ENCODE results near the gene AKAP6. TPM values are rescaled to one million over a fixed set of nuclear protein-coding genes. Genes with fewer than 3 reads are reported as not detected.

The AKAP6 gene
- total RNA-seq, 1 donor from 2014 or later = 0.21 TPM

DNA sequence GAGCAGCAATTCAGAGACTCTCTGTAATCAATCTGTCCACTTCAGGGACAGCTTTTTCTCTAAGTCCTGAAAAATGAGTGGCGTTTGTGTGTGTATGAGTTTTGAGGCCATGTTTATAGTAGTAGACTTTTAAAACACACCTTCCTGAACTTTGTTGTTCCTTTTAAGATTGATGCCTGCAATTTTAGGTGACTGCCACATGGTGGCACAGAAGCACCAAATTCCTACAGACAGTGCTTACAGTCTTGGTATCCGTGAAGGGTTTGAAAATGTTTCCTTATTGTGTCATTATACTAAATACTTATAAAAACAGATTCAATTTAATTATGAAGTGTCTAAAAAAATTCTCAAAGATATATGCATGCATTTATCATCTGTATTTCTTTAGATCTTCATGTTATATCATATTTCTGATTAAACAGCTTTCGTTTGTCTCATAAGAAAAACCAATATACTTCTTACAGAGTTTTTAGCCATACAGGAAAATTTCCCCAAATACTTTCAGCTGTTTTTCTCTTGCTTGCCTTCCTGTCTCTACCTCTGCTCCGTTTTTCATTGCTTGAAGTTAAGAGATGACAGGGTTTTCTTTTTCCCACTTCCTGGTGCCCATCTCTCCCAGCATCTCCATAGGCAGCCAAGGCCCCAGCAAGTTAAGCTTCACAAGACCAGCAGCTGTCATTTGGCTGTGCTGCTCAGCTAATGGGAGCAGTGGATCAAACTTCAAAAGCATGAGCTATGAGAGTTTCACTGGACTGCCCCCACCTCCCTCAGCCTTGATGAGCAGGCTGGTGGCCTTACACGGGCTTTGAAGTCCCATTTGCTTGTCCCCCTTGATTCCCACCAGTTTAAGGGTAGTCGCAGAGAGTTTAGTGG lies 259.6 kb downstream of the AKAP6 start:
- Mint-ChIP-seq H3K4me1 (ENCODE audit: low read depth) (no peaks in the 10 kb centered on the region), H3K9me3 (no peaks in the 10 kb centered on the region)

DNA sequence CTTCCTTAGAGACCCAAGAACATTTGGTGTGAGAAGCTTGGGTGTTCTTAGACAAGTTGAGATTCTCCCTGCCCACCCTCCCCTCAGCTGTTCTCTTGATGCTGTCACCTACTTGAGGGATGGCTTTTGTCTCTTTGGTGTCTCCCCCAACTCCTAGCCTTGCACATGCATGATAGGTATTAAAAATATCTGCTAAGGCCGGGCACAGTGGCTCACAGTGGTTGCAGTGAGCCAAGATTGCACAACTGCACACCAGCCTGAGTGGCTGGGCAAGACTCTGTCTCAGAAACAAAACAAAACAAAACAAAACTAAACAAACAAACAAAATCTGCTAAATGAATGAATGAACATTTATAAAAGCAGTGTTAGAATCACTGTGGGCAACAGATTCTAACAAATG lies 261.1 kb downstream of the AKAP6 start:
- no peak for DNase-seq (ENCODE audit: low spot score)
- Mint-ChIP-seq H3K4me1 (ENCODE audit: low read depth) (no peaks in the 10 kb centered on the region), H3K9me3 (no peaks in the 10 kb centered on the region), H3K36me3 (ENCODE audit: low read depth) (no peaks in the 10 kb centered on the region), H3K4me3 (no peak overlapping the region), H3K27ac (no peak overlapping the region), H3K27me3 (ENCODE audit: insufficient read depth) (peaks cover 2% of the 10 kb centered on the region)
- intact Hi-C loops (cut with micrococcal nuclease) = no loop called here

More for the DNA sequence above, 259.6 kb downstream of the AKAP6 start:
- intact Hi-C loops (cut with micrococcal nuclease) = no loop called here
- DNase-seq (ENCODE audit: low spot score) = no peak
- H3K4me3 Mint-ChIP-seq = no peak overlapping the region
- H3K36me3 Mint-ChIP-seq (ENCODE audit: low read depth) = no peaks in the 10 kb centered on the region
- peaks cover 2% of the 10 kb centered on the region for H3K27me3 Mint-ChIP-seq (ENCODE audit: insufficient read depth)
- H3K27ac Mint-ChIP-seq = no peak overlapping the region

DNA sequence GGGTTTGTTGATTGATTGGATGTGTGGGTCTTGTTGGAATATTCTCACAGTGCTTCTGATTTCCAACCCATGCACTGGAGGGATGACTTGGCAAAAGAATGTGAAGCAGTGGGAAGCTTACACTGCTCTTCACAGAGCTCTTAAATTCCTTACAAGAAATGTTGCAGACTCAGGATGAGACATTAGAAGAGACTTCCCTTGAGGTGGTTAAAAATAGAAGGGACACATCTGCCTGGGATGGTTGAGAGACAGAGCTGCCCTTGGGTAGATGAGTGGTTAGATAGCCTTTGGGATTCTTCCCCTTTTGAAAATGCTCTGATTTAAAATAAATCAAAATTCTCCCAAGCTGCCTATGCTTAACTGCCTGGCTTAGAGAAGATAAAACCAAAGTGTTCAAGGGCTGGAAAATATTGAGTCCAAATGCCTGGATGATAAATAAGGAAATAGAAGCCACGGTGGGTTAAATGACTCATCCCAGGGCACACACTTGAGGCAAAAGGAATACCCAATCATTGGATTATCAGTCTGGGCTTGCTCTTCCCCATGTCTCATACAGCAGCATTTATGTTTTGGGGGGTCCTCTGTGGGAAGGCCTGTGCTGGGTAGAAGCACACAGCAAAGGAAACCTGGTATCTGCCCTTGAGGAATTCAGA lies 264.3 kb downstream of the AKAP6 start:
- H3K9me3 Mint-ChIP-seq = no peaks in the 10 kb centered on the region

DNA sequence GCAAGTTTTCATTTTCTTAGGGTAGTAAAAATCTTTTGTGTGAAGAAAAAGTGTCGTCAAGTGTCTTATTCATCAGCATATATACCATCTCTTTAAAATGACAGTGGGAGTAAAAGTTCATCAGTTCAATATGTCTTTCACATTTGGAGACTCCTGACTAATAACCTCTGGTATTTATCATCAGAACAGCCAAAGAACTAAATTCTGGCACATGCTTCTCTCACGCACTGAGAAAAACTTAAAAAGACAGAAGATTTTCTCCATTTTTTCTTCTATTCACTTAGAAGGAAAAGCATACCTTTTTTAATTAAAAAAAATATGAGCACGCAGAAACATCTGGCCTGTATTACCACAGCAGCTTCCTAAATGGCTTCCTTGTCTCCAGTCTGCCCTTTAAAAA lies 265.7 kb downstream of the AKAP6 start:
- DNase-seq (ENCODE audit: low spot score) = no peak
- no peaks in the 10 kb centered on the region for H3K9me3 Mint-ChIP-seq
- intact Hi-C loops (cut with micrococcal nuclease) = no loop called here
- no peak overlapping the region for H3K4me3 Mint-ChIP-seq
- H3K36me3 Mint-ChIP-seq (ENCODE audit: low read depth) = no peaks in the 10 kb centered on the region
- no peak overlapping the region for H3K27ac Mint-ChIP-seq
- no peaks in the 10 kb centered on the region for H3K4me1 Mint-ChIP-seq (ENCODE audit: low read depth)
- H3K27me3 Mint-ChIP-seq (ENCODE audit: insufficient read depth) = no peaks in the 10 kb centered on the region

More for the DNA sequence above, 264.3 kb downstream of the AKAP6 start:
- Mint-ChIP-seq H3K27me3 (ENCODE audit: insufficient read depth) (peaks cover under 1% of the 10 kb centered on the region), H3K4me3 (no peak overlapping the region), H3K36me3 (ENCODE audit: low read depth) (no peaks in the 10 kb centered on the region), H3K27ac (no peak overlapping the region), H3K4me1 (ENCODE audit: low read depth) (no peaks in the 10 kb centered on the region)
- no peak for DNase-seq (ENCODE audit: low spot score)
- intact Hi-C loops (cut with micrococcal nuclease) = no loop called here

DNA sequence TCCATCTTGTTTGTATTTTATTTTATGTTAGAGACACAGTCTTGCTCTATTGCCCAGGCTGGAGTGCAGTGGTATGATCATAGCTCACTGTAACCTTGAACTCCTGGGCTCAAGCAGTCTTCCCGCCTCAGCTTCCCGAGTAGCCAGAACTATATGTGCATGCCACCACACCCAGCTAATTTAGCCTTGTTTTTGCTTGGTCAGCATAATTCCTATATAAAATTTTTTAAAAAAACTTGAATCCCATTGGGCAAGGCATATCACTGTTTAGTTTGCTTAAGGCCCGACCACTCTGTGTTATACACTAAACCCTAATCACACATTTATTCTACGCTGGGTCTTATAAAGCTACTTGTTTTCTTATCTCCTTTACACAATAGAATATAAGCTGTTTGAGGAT lies 266.4 kb downstream of the AKAP6 start:
- no peak for DNase-seq (ENCODE audit: low spot score)
- intact Hi-C loops (cut with micrococcal nuclease) = no loop called here
- Mint-ChIP-seq H3K9me3 (no peaks in the 10 kb centered on the region), H3K27ac (no peak overlapping the region), H3K4me3 (no peak overlapping the region), H3K27me3 (ENCODE audit: insufficient read depth) (no peaks in the 10 kb centered on the region), H3K36me3 (ENCODE audit: low read depth) (no peaks in the 10 kb centered on the region), H3K4me1 (ENCODE audit: low read depth) (no peaks in the 10 kb centered on the region)

DNA sequence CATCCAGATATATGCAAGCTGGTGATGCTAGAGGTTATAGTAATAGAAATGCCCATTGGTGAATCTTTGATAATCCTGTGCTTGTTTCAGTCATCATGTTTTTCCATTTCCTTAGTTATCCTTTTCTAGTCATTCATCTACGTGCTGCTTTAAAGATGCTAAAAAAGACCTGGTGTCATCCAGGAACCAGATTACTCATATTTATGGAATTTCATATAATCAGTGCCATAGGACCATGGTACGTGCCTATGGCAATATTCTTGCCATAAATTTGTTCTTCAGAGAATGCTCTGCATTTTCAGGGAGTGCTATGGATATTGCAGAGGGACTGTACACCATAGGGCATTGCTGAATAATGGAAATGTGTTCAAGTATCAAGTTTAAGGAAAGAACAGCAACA lies 267.3 kb downstream of the AKAP6 start:
- Mint-ChIP-seq H3K4me1 (ENCODE audit: low read depth) (no peaks in the 10 kb centered on the region), H3K9me3 (no peaks in the 10 kb centered on the region), H3K4me3 (no peak overlapping the region), H3K36me3 (ENCODE audit: low read depth) (no peaks in the 10 kb centered on the region), H3K27me3 (ENCODE audit: insufficient read depth) (no peaks in the 10 kb centered on the region), H3K27ac (no peak overlapping the region)
- intact Hi-C loops (cut with micrococcal nuclease) = no loop called here
- DNase-seq (ENCODE audit: low spot score) = no peak

DNA sequence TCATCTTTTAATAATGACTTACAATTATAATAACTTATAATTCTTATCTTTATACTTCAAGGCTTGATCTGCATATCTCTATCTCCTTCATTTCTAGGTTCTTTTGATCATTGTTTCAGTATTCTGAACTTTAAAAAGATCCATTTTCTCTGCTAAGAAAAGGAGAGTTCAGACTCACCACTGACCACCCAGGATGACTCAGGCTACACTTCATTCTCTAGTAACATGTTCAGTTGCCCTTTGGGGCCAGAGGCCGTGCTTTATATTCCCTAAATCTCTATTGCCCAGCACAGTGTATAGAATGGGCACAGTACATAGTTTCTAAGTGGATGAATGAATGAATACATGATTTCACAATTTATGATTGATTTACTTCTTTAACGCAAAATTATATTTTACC lies 268.7 kb downstream of the AKAP6 start:
- Mint-ChIP-seq H3K27me3 (ENCODE audit: insufficient read depth) (no peaks in the 10 kb centered on the region), H3K36me3 (ENCODE audit: low read depth) (no peaks in the 10 kb centered on the region), H3K9me3 (no peaks in the 10 kb centered on the region), H3K4me3 (no peak overlapping the region), H3K4me1 (ENCODE audit: low read depth) (no peaks in the 10 kb centered on the region), H3K27ac (no peak overlapping the region)
- DNase-seq (ENCODE audit: low spot score) = no peak
- intact Hi-C loops (cut with micrococcal nuclease) = no loop called here

DNA sequence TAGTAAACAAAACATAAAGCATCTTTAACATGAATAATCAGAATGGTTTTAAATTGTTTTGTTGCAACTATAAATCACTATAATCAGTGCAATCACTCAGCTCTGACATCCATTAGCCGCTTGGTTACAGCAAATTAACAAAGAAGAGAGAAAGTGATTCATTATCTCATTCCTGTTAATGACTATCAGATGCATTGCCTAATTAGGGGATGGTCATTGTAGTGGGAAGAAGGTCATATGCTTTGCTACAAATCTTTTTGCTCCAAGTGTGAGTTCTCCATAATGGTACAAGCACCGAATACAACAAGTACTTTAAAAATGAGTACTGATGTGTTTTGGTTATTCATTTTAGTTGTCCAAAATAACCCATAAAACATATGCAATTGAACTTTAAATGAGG lies 272.0 kb downstream of the AKAP6 start:
- H3K9me3 Mint-ChIP-seq = no peaks in the 10 kb centered on the region
- H3K4me1 Mint-ChIP-seq (ENCODE audit: low read depth) = no peaks in the 10 kb centered on the region
- H3K27ac Mint-ChIP-seq = no peak overlapping the region
- intact Hi-C loops (cut with micrococcal nuclease) = no loop called here
- H3K36me3 Mint-ChIP-seq (ENCODE audit: low read depth) = no peaks in the 10 kb centered on the region
- no peaks in the 10 kb centered on the region for H3K27me3 Mint-ChIP-seq (ENCODE audit: insufficient read depth)
- no peak for DNase-seq (ENCODE audit: low spot score)
- no peak overlapping the region for H3K4me3 Mint-ChIP-seq

DNA sequence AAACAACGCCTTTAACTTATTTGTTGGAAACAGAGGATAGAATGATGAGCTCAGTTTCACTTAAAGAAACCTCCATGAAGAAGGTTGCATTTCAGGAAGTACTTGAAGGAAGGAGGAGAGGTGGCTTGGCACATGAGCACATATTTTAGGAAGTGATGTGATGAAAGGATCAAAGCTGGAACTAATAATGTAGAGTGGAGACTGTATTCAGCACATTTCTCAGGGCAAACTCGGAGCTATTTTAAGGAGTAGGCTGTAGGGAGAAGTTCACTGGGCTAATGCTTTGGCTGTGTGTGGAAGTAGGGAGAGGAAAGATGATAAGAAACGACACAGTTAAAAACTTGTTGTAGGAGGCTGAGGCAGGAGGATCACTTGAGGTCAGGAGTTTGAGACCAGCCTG lies 272.8 kb downstream of the AKAP6 start:
- DNase-seq (ENCODE audit: low spot score) = no peak
- H3K36me3 Mint-ChIP-seq (ENCODE audit: low read depth) = no peaks in the 10 kb centered on the region
- intact Hi-C loops (cut with micrococcal nuclease) = no loop called here
- no peaks in the 10 kb centered on the region for H3K9me3 Mint-ChIP-seq
- H3K4me1 Mint-ChIP-seq (ENCODE audit: low read depth) = no peaks in the 10 kb centered on the region
- no peak overlapping the region for H3K27ac Mint-ChIP-seq
- H3K27me3 Mint-ChIP-seq (ENCODE audit: insufficient read depth) = peaks cover 3% of the 10 kb centered on the region
- H3K4me3 Mint-ChIP-seq = no peak overlapping the region

DNA sequence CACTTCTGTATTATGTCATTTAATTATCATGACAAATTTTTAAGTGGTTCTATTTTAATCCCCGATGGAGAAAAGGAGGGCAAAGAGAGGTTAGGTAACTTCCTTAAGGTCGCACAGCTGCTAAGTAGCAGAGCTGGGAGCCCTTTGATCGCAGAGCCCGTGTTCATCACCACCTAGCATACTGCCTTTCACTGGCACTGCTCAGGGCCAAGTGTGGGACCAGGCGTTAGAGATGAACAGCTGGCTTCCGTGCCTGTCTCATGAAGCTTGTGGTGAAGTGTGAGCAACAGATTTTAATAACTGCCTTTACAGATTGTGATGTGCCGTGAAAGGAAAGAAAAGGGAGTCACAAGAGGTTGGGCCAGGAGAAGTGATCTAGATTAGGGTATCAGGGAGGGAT lies 273.6 kb downstream of the AKAP6 start:
- no peak overlapping the region for H3K4me3 Mint-ChIP-seq
- intact Hi-C loops (cut with micrococcal nuclease) = no loop called here
- H3K36me3 Mint-ChIP-seq (ENCODE audit: low read depth) = no peaks in the 10 kb centered on the region
- H3K9me3 Mint-ChIP-seq = no peaks in the 10 kb centered on the region
- H3K4me1 Mint-ChIP-seq (ENCODE audit: low read depth) = no peaks in the 10 kb centered on the region
- DNase-seq (ENCODE audit: low spot score) = no peak
- peaks cover 3% of the 10 kb centered on the region for H3K27me3 Mint-ChIP-seq (ENCODE audit: insufficient read depth)
- no peak overlapping the region for H3K27ac Mint-ChIP-seq

DNA sequence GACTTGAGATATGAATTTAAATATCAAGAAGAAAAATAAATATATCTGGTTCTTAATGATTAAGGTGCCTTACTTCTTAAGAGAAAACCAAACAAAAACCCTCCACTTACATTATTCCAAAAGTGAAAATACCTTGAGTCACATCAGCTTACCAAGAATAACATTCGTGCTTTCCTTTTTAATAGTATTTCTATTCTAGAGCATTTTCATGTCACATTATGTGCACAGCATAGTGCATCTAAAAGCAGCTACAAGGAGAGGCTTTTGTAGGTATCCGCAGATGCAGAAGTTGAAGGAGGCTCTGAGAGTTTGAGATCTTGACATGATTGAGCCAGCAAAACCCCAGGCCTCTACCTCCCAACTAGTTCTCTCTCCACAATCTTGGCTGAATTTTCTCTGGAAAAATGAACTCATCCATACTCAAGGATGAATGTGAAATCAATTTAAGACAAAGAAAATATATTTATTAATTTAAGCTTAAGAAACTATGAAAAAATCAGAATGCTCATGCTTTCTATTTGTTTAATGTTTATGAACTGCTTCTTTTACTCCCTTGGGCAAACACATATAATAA lies 275.0 kb downstream of the AKAP6 start:
- H3K27me3 Mint-ChIP-seq (ENCODE audit: insufficient read depth) = peaks cover 3% of the 10 kb centered on the region
- no peak overlapping the region for H3K4me3 Mint-ChIP-seq
- H3K9me3 Mint-ChIP-seq = no peaks in the 10 kb centered on the region
- intact Hi-C loops (cut with micrococcal nuclease) = no loop called here
- H3K27ac Mint-ChIP-seq = no peak overlapping the region
- no peaks in the 10 kb centered on the region for H3K4me1 Mint-ChIP-seq (ENCODE audit: low read depth)
- DNase-seq (ENCODE audit: low spot score) = no peak
- no peaks in the 10 kb centered on the region for H3K36me3 Mint-ChIP-seq (ENCODE audit: low read depth)

DNA sequence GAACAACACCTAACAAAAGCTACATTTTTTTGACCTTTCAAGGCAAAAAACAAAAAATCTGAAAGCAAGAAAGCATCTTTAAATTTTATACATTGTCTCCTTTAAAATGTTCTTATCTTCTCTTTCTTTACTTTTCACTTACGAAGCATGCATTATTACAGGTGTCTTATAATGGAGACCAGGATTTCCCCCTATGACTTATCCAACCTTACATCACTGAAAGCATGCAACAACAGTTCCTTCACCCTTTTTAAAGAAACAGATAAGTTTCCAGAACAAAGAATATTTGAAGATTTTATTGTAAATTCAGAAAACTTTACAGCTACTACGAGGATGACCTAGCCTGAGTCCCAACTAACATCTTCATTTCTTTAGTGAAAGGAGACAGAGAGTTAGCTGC lies 277.2 kb downstream of the AKAP6 start:
- H3K27me3 Mint-ChIP-seq (ENCODE audit: insufficient read depth) = peaks cover 3% of the 10 kb centered on the region
- DNase-seq (ENCODE audit: low spot score) = no peak

DNA sequence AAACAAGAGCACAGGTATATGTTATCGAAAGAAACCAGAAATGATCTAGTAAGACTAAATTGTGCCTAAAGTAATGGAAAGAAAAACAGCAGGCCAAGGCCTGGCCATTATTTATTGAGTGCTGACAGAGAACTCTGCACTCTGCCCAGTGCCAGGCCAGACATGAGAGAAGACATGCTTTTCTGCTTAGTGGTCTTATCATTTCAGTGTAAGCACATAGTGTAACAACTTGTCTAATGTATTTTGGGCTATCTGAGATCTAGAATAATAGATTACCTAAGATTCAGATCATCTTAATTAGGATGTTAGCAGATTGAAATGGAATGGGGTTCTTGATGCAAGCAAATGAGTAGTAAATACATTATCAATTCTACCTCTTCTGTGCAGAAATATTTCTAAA lies 278.3 kb downstream of the AKAP6 start:
- intact Hi-C loops (cut with micrococcal nuclease) = no loop called here
- Mint-ChIP-seq H3K9me3 (no peaks in the 10 kb centered on the region), H3K27ac (no peak overlapping the region), H3K4me1 (ENCODE audit: low read depth) (no peaks in the 10 kb centered on the region), H3K4me3 (no peak overlapping the region), H3K36me3 (ENCODE audit: low read depth) (no peaks in the 10 kb centered on the region), H3K27me3 (ENCODE audit: insufficient read depth) (peaks cover 3% of the 10 kb centered on the region)
- DNase-seq (ENCODE audit: low spot score) = no peak

More for the DNA sequence above, 277.2 kb downstream of the AKAP6 start:
- H3K36me3 Mint-ChIP-seq (ENCODE audit: low read depth) = no peaks in the 10 kb centered on the region
- H3K4me1 Mint-ChIP-seq (ENCODE audit: low read depth) = no peaks in the 10 kb centered on the region
- no peaks in the 10 kb centered on the region for H3K9me3 Mint-ChIP-seq
- H3K4me3 Mint-ChIP-seq = no peak overlapping the region
- H3K27ac Mint-ChIP-seq = no peak overlapping the region
- intact Hi-C loops (cut with micrococcal nuclease) = no loop called here

Data from activated T-helper 1 cell treated with anti-CD3 and anti-CD28 coated beads, Interleukin-12 subunit alpha, Interleukin-12 subunit beta, Interleukin-2, Interleukin-4 antibody, amounts not matched to agents 30 ng/mL and 10 ng/mL and 1 ng/mL, durations not matched to agents 14 hours and 24 hours and 36 hours (primary cell).